Activated T-cell treated with anti-CD3 and anti-CD28 coated beads, Interleukin-2, amount 50 U/mL, for 24 hours (primary cell): ENCODE data around the gene SLC17A9.

Experiments
- DNase-seq: peaks from one replicate; pipeline ENCODE4 v3.0.0-alpha.2; 2020
- H3K27ac Mint-ChIP-seq: 2 replicates; pipeline ENCODE4 v1.8.0; 2020; ENCODE audit warnings: mild to moderate bottlenecking, mixed read lengths
- H3K27me3 Mint-ChIP-seq: 2 replicates; pipeline ENCODE4 v1.8.0; 2020; ENCODE audit warnings: mixed read lengths
- H3K36me3 Mint-ChIP-seq: 2 replicates; pipeline ENCODE4 v1.8.0; 2020; ENCODE audit warnings: low read depth, mixed read lengths
- H3K4me1 Mint-ChIP-seq: 2 replicates; pipeline ENCODE4 v1.8.0; 2020; ENCODE audit warnings: low read depth, mixed read lengths
- H3K4me3 Mint-ChIP-seq: 2 replicates; pipeline ENCODE4 v1.8.0; 2020; ENCODE audit warnings: mild to moderate bottlenecking, moderate library complexity, mixed read lengths
- H3K9me3 Mint-ChIP-seq: 2 replicates; pipeline ENCODE4 v1.8.0; 2020; ENCODE audit warnings: mixed read lengths

SLC17A9 gene

GRCh38 chr20:63008541-63009044, 56.1 kb downstream of the SLC17A9 start:
- Mint-ChIP-seq H3K27ac (no peak overlapping the region), H3K4me3 (no peak overlapping the region), H3K36me3 (no peaks in the 10 kb centered on the region), H3K9me3 (peaks cover 8% of the 10 kb centered on the region), H3K27me3 (peaks cover 62% of the 10 kb centered on the region), H3K4me1 (peaks cover 34% of the 10 kb centered on the region)
- no peak for DNase-seq

GRCh38 chr20:63009045-63009961, 56.8 kb downstream of the SLC17A9 start:
- H3K27ac Mint-ChIP-seq: no peak overlapping the region
- H3K4me1 Mint-ChIP-seq: peaks cover 34% of the 10 kb centered on the region
- H3K4me3 Mint-ChIP-seq: no peak overlapping the region
- peaks cover 14% of the 10 kb centered on the region for H3K9me3 Mint-ChIP-seq
- peak; percentile 91 for DNase-seq
- no peaks in the 10 kb centered on the region for H3K36me3 Mint-ChIP-seq
- peaks cover 61% of the 10 kb centered on the region for H3K27me3 Mint-ChIP-seq

GRCh38 chr20:63009988-63010769, 57.7 kb downstream of the SLC17A9 start:
- DNase-seq: peak; percentile 74
- Mint-ChIP-seq H3K4me1 (peaks cover 30% of the 10 kb centered on the region), H3K9me3 (peaks cover 14% of the 10 kb centered on the region), H3K27me3 (peaks cover 65% of the 10 kb centered on the region), H3K27ac (peak overlapping the region; percentile 77), H3K4me3 (peak overlapping the region; percentile 71), H3K36me3 (no peaks in the 10 kb centered on the region)

GRCh38 chr20:63011798-63012197, 59.3 kb downstream of the SLC17A9 start:
- Mint-ChIP-seq H3K36me3 (no peaks in the 10 kb centered on the region), H3K27ac (no peak overlapping the region), H3K4me3 (no peak overlapping the region), H3K4me1 (peaks cover 28% of the 10 kb centered on the region), H3K27me3 (peaks cover 67% of the 10 kb centered on the region), H3K9me3 (peaks cover 14% of the 10 kb centered on the region)
- DNase-seq: no peak

GRCh38 chr20:63013207-63013606, 60.7 kb downstream of the SLC17A9 start:
- Mint-ChIP-seq H3K27me3 (peaks cover 57% of the 10 kb centered on the region), H3K27ac (no peak overlapping the region), H3K4me3 (no peak overlapping the region), H3K4me1 (peaks cover 24% of the 10 kb centered on the region), H3K36me3 (no peaks in the 10 kb centered on the region), H3K9me3 (peaks cover 14% of the 10 kb centered on the region)
- DNase-seq: no peak

- no peak for DNase-seq
- Mint-ChIP-seq H3K4me3 (no peak overlapping the region), H3K4me1 (peaks cover 14% of the 10 kb centered on the region), H3K36me3 (no peaks in the 10 kb centered on the region), H3K27me3 (peaks cover 51% of the 10 kb centered on the region), H3K9me3 (peaks cover 14% of the 10 kb centered on the region), H3K27ac (no peak overlapping the region)
Measured at GRCh38 chr20:63014287-63014686, 61.8 kb downstream of the SLC17A9 start.

GRCh38 chr20:63014710-63015109, 62.2 kb downstream of the SLC17A9 start:
- Mint-ChIP-seq H3K27ac (no peak overlapping the region), H3K36me3 (no peaks in the 10 kb centered on the region), H3K4me1 (peaks cover 10% of the 10 kb centered on the region), H3K9me3 (peaks cover 14% of the 10 kb centered on the region), H3K27me3 (peaks cover 51% of the 10 kb centered on the region), H3K4me3 (no peak overlapping the region)
- no peak for DNase-seq

- peaks cover 5% of the 10 kb centered on the region for H3K4me1 Mint-ChIP-seq
- H3K4me3 Mint-ChIP-seq: no peak overlapping the region
- H3K36me3 Mint-ChIP-seq: no peaks in the 10 kb centered on the region
- no peak for DNase-seq
- H3K27me3 Mint-ChIP-seq: peaks cover 46% of the 10 kb centered on the region
- no peak overlapping the region for H3K27ac Mint-ChIP-seq
- H3K9me3 Mint-ChIP-seq: peaks cover 14% of the 10 kb centered on the region
Measured at GRCh38 chr20:63015147-63015661, 62.7 kb downstream of the SLC17A9 start.

GRCh38 chr20:63015662-63016361, 63.3 kb downstream of the SLC17A9 start:
- Mint-ChIP-seq H3K27ac (no peak overlapping the region), H3K27me3 (peaks cover 43% of the 10 kb centered on the region), H3K4me1 (peaks cover 2% of the 10 kb centered on the region), H3K9me3 (peaks cover 14% of the 10 kb centered on the region), H3K4me3 (no peak overlapping the region), H3K36me3 (no peaks in the 10 kb centered on the region)
- no peak for DNase-seq

- H3K36me3 Mint-ChIP-seq: no peaks in the 10 kb centered on the region
- H3K9me3 Mint-ChIP-seq: peaks cover 14% of the 10 kb centered on the region
- no peak overlapping the region for H3K27ac Mint-ChIP-seq
- no peak overlapping the region for H3K4me3 Mint-ChIP-seq
- H3K4me1 Mint-ChIP-seq: no peaks in the 10 kb centered on the region
- DNase-seq: no peak
- peaks cover 45% of the 10 kb centered on the region for H3K27me3 Mint-ChIP-seq
Measured at GRCh38 chr20:63016514-63017075, 64.1 kb downstream of the SLC17A9 start.

GRCh38 chr20:63017076-63017825, 64.7 kb downstream of the SLC17A9 start:
- Mint-ChIP-seq H3K36me3 (no peaks in the 10 kb centered on the region), H3K4me3 (no peak overlapping the region), H3K4me1 (no peaks in the 10 kb centered on the region), H3K9me3 (peaks cover 14% of the 10 kb centered on the region), H3K27ac (no peak overlapping the region), H3K27me3 (peaks cover 47% of the 10 kb centered on the region)
- DNase-seq: no peak

- peaks cover 44% of the 10 kb centered on the region for H3K27me3 Mint-ChIP-seq
Measured at GRCh38 chr20:63017826-63018411, 65.4 kb downstream of the SLC17A9 start.

More at GRCh38 chr20:63017826-63018411, 65.4 kb downstream of the SLC17A9 start:
- DNase-seq: no peak
- H3K4me1 Mint-ChIP-seq: no peaks in the 10 kb centered on the region
- no peaks in the 10 kb centered on the region for H3K36me3 Mint-ChIP-seq
- H3K27ac Mint-ChIP-seq: no peak overlapping the region
- H3K9me3 Mint-ChIP-seq: peaks cover 11% of the 10 kb centered on the region
- no peak overlapping the region for H3K4me3 Mint-ChIP-seq
